Left kidney (tissue), 2 donors: ENCODE measurements around the gene CCDC57. TPM values are rescaled to one million over a fixed set of nuclear protein-coding genes. Genes with fewer than 3 reads are reported as not detected.
"Not testable (repeated sequence)": the region's sequence is repeated elsewhere in the genome, so short reads cannot be mapped to it uniquely, and the experiment has no call there.

Experiments
- DNase-seq: peaks from one replicate; pipeline ENCODE4 v3.0.0-alpha.2; 2013
- polyA plus RNA-seq: library from polyadenylated mRNA; unstranded; fragments of 120-200 nt; gene quantifications from one replicate; pipeline ENCODE4 v1.2.1, GENCODE V29; 2013; ENCODE audit not compliant: insufficient read length

Gene CCDC57
- polyA plus RNA-seq, 1 donor, result 73.9 TPM

DNA sequence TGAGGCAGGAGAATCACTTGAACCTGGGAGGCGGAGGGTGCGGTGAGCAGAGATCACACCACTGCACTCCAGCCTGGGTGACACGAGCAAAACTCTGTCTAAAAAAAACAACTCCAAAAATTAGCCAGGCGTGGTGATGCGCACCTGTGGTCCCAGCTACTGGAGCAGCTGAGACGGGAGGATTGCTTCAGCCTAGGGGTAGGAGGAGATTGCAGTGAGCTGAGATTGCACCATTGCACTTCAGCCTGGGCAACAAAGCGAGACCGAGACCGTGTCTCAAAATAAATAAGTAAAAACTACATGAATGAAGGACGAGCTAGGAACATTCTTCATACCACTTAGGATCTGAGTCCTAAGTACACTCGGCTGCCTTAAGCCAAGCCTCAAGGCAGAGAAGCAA lies 35.4 kb downstream of the CCDC57 start:
- no peak for DNase-seq

GRCh38 chr17:82175951-82176350 lies 36.7 kb downstream of the CCDC57 start:
- no peak for DNase-seq

DNA sequence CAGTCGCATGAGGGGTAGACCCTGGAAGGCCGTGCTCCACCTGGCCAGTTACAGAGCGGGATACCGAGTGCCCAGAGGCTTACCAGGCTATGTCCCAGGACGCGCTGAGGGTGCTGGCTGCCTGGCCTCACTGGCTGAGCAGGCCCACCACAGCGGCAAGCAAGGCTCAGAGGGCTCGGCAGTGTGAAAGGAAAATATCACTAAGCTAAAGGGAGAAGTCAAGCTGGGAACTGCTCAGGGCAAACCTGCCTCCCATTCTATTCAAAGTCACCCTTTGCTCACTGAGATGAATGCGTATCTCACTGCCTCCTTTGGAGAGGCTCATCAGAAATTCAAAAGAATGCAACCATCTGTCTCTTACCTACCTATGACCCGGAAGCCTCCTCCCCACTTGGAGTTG lies 37.4 kb downstream of the CCDC57 start:
- DNase-seq, result no peak

GRCh38 chr17:82174042-82174857 lies 38.4 kb downstream of the CCDC57 start:
- DNase-seq, result not testable (repeated sequence)

DNA sequence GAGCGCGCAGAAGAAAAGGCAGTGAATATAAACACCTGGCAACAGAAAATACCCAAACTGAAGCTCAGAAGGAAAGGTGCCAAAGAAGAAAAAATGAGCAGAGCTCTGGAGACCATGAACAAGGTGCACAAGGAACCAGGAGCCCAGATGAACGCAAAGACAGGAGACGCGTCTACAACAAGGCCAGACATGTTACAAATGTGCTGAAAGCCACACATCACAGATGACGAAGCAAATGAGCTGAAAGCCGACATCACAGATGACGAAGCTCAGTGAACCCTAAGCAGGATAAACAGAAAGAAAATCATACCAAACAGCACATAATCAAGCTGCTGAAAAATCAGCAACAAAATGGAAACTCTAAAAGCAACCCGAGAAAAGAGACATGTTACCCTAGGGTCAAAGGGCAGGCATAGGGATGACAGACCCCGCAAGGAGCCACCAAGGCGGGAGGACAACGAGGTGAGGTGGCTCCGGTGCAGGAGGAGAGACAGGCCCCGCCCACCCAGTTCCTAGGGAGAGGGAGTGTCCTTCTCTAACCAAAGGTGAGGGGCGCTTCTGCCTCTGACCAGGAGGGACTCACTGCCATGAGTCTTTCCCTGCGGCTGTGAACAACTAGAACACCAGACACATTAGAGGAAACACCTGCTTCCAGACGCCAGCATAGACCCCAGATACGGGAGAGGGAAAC lies 39.1 kb downstream of the CCDC57 start:
- no peak for DNase-seq

GRCh38 chr17:82172486-82173160 lies 40.0 kb downstream of the CCDC57 start:
- no peak for DNase-seq

DNA sequence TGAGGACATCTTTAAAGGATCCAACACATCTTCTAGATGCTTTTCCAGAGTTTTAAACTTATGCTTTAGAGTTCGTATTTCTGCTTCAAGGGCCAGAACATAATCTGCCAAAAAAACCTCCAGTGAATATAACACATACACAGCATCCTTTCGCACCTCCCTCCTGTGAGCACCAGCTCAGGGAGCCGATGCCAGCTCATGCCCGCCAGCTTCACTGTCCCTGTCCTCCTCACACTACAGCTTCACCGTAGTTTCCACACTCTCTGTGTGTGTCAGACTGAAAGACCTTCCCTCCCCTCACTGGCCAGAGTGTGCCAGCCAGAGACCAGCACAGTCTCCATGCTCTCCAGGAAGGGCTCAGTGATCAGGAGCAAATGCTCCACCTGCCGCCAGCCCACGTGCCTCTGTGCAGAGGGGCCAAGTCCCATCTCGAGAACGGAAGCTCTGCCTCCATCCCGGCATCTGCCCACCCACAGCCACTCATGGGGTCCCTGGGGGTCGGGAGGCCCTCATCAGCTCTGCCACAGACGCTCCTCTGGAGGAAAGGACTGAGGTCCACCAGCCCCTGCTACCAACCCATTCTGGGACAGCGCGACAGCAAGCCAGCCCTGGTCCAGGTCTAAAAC lies 40.8 kb downstream of the CCDC57 start:
- DNase-seq, result no peak

- no peak for DNase-seq
These were observed 42.2 kb downstream of the CCDC57 start for GRCh38 chr17:82170412-82170961.

DNA sequence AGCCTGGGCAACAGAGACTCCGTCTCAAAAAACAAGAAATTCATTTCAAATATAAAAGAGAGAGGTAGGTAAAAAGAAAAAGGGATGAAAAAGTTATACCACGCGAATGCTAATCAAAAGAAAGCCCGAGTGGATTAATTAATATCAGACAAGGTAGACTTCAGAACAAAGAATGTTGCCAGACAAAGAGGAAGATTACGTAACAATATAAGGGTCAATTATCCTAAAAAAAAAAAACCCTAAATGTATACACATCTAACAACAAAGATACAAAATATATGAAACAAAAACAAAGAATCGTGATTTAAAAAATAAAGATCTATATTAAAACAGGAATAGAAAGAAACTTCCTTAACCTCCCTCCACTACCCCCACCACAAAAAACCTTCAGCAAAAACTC lies 44.1 kb downstream of the CCDC57 start:
- no peak for DNase-seq

DNA sequence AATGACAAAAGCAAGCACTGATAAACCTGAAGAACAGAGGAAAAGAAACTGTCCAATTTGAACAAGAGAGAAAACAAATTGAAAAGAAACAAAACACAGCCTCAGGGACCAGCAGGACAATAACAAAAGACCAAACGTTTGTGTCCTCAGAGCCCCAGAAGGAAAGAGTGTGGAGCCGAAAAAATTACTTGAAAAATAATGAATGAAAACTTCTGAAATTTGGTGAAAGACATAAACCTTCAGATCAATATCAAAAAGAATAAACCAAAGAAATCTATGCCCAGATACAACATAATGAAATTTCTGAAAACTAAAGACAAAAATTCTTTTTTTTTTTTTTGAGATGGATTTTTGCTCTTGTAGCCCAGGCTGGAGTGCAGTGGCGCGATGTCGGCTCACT lies 45.6 kb downstream of the CCDC57 start:
- DNase-seq, result no peak

- no peak for DNase-seq
These were observed 47.8 kb downstream of the CCDC57 start for GRCh38 chr17:82164853-82165252.

- no peak for DNase-seq
These were observed 51.4 kb downstream of the CCDC57 start for GRCh38 chr17:82161216-82161615.

- DNase-seq, result no peak
These were observed 52.6 kb downstream of the CCDC57 start for GRCh38 chr17:82160075-82160474.

DNA sequence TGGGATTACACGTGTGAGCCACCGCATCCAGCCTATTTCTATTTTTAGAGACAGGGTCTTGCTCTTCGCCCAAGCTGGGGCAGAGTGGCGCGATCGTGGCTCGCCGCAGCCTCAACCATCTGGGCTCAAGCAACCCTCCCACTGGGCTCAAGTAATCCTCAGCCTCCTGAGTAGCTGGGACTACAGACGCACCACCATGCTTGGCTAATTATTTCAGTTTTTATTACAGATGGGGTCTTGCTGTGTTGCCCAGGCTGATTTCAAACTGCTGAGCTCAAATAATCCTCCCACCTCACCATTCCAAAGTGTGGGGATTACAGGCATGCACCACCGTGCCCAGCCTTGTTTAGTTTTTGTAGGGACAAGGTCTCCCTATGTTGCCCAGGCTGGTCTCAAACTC lies 53.8 kb downstream of the CCDC57 start:
- DNase-seq, result no peak

- no peak for DNase-seq
These were observed 55.3 kb downstream of the CCDC57 start for GRCh38 chr17:82157046-82158035.

DNA sequence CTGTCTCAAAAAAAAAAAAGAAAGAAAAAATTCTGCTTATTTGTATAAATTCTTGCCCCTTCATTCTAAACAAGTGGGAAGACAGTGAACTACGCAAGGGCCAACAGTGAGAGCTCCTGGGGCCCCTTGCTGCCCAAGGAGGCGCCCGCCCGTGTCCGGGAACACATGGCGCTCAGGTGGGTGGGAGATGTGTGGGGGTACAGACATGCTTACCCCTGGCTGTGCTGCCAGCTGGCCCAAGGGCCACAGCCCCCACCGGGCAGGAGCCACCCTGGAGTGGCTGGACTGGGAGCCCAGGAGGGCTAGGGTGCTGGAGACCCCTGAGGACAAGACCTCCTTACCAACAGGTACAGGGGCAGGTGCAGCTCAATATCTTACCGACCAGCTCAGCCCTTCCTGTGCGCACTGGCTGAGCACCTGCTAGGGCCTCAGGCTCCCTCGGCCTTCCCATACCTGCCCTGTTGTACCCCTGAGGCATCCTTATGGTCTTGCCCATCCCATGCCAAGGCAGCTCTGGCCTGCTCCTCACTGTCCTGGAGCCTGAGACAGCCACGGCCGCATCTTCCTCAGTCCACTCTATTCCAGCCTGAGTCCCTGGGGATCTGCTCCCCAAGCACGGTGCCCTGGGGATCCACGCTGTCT lies 56.2 kb downstream of the CCDC57 start:
- DNase-seq, result no peak

- DNase-seq, result no peak
These were observed 57.0 kb downstream of the CCDC57 start for GRCh38 chr17:82155606-82156005.

DNA sequence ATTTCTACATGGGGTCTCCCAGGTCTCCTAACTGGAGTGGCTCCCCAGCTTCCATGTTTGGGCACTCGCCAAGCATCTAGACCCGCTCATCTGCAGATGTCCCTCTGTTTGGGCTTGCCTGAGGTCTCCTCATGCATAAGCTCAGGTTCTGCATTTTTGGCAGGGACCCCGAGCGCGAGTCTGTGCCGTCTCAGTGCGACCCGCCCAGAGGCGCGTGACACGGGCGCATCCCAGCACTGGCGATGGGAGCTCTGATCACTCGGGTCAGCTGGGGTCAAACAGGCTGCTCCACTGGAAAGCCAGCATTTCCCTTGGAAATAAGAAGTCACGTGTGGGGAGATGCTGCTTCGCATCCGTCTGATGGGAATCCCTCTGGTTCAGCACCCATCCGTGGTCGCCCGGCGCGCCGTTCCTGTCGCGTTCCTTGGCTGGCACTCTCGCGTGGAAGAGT lies 57.7 kb downstream of the CCDC57 start:
- DNase-seq, result no peak

GRCh38 chr17:82153745-82154375 lies 58.8 kb downstream of the CCDC57 start:
- DNase-seq, result peak; percentile 66

GRCh38 chr17:82153295-82153691 lies 59.3 kb downstream of the CCDC57 start:
- no peak for DNase-seq
